Activated CD4-positive, alpha-beta T cell treated with anti-CD3 and anti-CD28 coated beads, Interleukin-2, amount 50 U/mL, for 24 hours (primary cell): ENCODE data around the gene TRMT44.
"Not testable (repeated sequence)": the region's sequence is repeated elsewhere in the genome, so short reads cannot be mapped to it uniquely, and the experiment has no call there.

Experiments used
- DNase-seq, 2 donors: peaks; one replicate each; pipeline ENCODE4 v3.0.0-alpha.2; 2020; ENCODE audit warnings: low read depth in 1 of 2, low spot score in 1 of 2

Gene TRMT44

GRCh38 chr4:8467016-8467415, 26.4 kb downstream of the TRMT44 start:
- DNase-seq: no peak

GRCh38 chr4:8468746-8469535, 28.4 kb downstream of the TRMT44 start:
- peak; percentile 13 to 24 for DNase-seq

DNA sequence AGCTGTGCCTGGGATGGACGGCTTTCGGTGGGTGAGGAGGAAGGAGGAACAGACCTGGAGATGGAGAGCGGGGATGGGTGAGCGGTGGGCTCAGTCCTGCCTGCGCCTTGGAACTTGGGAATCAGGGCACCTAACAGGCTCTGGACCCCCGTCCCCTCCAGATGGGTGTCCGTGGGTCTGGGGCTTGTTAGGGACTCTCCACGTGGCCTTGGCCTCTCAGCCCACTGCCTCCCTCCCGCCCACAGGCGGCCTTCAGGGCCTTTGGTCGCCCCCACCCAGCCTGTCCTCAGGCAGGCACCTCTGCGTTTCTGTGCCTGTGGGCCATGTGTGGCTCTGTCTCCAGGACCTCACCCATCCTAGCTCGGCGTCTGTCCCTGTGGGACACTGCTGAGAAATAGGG, 29.0 kb downstream of the TRMT44 start:
- DNase-seq: no peak

DNA sequence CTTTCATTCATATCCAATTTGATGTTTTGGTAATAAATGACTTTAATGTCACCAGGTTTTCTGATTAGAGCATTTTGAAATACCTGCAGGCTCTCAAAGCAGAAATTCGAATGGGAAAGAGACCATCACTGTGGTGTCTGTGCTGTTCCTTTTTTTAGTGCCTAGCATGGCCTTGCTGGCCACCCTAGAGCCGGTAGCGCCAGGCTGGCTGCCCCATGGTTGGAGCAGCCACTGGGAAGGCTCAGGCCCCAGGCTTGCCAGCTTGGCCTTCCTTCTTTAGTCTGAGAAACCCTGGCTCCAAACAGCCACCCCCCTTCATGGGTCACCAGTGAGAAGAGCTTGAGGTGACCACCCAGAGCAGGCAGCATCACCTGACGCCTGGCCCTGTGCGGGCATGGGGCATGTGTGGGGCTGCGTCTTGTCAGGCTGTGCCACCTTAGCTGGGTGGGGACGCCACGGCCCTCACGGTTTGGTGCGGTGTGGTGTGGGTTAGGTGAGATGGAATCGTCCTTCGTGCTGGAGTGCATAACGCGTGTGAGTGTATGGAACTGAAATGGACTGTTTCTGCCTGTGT, 30.0 kb downstream of the TRMT44 start:
- no peak for DNase-seq

- no peak for DNase-seq
These were observed 30.8 kb downstream of the TRMT44 start for GRCh38 chr4:8471211-8471875.

GRCh38 chr4:8472158-8472688, 31.6 kb downstream of the TRMT44 start:
- DNase-seq: no peak

DNA sequence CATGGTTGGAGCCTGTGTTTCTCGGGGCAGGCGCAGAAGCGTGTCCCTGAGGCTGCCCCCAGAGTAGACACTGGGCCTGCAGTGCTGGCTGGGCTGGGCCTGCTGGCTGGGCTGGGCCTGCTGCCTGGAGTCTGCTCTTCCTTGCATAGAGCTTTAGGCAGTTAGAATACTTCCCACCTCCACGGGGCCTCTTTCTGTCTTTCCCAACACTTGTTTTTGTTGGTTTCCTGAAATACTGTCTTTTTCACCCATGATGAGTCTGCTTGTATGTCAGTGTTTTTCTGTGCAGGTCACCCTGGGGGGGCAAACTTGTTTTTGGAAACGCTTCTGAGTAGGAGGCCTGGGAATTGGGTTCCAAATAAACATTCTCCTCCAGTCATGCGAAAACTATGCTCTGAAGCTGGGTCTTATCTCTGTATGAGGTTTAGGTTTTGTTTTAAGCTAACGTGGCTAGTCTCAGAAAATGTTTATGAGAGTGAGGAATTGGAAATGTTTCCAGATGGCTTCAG, 32.2 kb downstream of the TRMT44 start:
- DNase-seq: no peak

- no peak for DNase-seq
These were observed 32.8 kb downstream of the TRMT44 start for GRCh38 chr4:8473198-8473919.

GRCh38 chr4:8473920-8474590, 33.5 kb downstream of the TRMT44 start:
- DNase-seq: no peak

DNA sequence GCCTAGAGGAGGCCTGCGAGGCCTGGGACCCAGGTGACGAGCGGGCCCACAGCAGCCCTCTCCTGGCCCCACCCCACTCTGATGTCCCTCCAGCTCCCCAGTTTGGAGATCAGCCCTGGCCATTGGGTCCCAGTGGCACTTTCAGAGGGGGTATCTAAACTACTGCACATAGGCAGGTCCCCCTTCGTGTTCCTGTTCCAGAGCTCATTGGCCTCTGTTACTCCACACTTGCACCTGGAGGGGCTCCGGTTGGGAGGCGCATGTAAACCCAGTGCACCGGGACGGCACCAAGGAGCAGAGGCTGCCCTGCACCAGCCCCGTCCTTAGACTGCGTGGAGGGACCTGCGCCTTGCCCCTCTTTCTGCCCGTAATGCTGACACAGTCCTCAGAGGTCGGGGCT, 34.3 kb downstream of the TRMT44 start:
- no peak for DNase-seq

GRCh38 chr4:8475751-8476575, 35.4 kb downstream of the TRMT44 start:
- no peak for DNase-seq

- DNase-seq: no peak
These were observed 36.6 kb downstream of the TRMT44 start for GRCh38 chr4:8477095-8477635.

DNA sequence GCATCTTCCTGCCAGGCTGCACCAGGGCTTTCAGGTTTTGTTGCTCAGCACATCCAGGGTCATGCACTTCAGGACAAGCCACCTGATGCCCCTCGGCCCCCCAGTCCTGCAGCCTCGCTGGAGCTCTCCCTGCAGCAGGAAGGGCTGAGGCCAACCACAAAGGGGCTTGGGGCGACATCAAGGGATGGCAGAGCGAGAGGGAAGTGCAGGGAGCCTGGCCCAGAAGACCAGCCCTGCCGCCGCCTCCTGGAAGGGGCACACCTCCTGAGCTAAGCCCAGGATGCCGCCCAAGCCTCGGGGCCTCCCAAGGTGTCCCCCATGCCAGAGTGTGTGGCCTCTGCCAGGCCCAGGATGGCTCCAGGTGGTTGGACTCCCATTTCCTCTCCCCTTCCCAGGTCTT, 37.1 kb downstream of the TRMT44 start:
- DNase-seq: no peak

- no peak for DNase-seq
These were observed 37.8 kb downstream of the TRMT44 start for GRCh38 chr4:8478371-8478770.

- no peak for DNase-seq
These were observed 38.5 kb downstream of the TRMT44 start for GRCh38 chr4:8478801-8479744.

DNA sequence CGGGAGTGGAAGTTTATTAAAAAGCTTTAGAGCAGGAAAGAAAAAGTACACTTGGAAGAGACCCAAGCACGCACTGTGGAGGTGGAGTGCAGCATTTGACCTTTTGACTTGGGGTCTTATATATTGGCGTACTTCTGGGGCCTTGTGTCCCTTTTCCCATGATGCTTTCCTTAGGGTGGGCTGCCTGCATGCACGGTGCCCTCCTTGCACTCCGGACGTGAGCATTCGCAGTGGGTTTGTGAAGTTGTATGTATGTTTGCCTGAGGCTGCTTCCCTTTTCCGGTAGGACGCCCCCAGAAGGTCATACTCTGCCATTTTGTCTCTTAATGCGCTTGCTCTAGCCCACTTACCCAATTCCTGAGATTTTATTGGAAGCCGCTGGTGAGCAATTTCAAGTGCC, 39.6 kb downstream of the TRMT44 start:
- DNase-seq: no peak

DNA sequence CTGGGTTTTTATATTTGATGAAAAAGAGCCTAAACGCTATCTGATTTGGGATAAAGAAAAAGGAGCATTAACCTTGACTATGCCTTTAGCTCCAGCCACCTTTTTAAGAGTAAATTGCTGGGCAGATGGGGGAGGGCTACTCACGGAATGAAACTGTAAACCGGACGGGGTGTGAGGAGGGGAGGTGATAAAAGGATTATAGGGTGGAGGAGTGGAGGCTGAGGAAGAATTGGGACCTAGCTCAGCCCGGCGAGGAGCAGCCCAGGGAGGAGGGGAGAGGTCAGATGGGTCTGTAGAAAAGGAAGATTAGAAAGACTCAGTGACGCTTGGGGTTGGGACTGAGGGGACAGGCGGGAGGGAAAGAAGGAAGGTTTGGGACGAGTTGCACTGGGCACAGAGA, 46.1 kb downstream of the TRMT44 start:
- DNase-seq: not testable (repeated sequence)

DNA sequence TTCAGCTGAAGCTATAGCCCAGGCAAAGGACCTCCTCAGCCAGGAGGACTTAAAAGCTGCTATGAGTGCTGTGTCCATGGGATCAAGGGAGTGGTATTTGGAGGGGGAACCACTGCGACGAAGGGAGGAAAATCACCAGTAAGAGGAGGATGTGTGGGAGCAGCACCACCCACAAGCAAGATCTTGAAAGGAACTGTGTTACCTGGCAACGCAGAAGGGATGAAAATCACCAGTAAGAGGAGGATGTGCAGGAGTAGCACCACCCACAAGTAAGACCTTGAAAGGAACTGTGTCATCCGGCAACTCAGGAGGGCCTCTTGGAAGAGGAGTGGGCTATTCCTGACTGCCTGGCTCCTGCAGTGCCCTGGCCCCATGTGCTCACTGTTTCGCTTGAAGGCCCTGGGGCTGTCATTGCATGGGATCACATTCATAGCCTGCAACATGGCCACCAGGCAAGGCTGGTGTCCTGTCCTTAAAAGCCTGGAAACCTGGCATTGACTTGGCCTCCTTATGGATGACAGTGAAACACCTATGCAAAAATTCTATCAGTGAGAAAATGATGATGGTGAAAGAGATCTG, 48.3 kb downstream of the TRMT44 start:
- no peak for DNase-seq
